GM23248 (cell line): Measurements from ENCODE around the gene STPG1.

Experiments used
- EZH2 ChIP-seq: fragments of 200-600 bp; sonication (generic); IDR thresholded peaks from 2 replicates; pipeline ENCODE4 v1.6.1; 2018; ENCODE audit warnings: antibody characterized with exemption, mild to moderate bottlenecking; ENCODE audit not compliant: insufficient read depth, poor library complexity, severe bottlenecking
- EZH2phosphoT487 ChIP-seq: fragments of 200-600 bp; sonication (generic); IDR thresholded peaks from 2 replicates; pipeline ENCODE4 v1.6.1; 2018; ENCODE audit warnings: antibody characterized with exemption, moderate library complexity, mild to moderate bottlenecking, low read depth; ENCODE audit not compliant: insufficient read depth

DNA sequence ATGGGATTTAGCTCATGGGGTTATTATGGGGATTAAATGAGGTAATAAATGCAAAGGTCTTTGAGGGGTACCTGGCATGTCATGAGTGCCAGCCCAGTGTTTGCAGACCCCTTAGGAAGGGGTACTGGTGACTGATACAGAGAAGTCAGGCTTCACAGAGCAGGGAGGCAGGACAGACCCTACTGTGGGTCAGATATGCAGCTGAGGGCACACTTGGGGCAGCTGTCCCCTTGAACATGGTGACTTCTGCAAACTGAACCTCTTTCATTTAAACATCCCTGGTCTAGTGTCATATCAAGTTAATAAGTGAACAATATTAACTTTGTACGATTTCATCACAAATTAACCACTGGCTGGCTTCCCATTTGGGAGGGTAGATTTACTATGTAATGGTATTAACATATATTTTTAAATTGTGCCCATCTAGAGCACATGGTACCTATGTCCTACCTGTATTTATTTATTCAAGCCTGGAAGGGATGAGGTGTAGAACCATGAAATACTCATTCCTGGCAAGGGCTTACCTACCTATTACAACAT is 25.9 kb downstream of the STPG1 start:
- TF ChIP-seq EZH2phosphoT487 (no peak), EZH2 (no peak)
